ENCODE measurements around the gene GOLT1B. TPM values are rescaled to one million over a fixed set of nuclear protein-coding genes. Genes with fewer than 3 reads are reported as not detected.

Gene GOLT1B
- total RNA-seq, 1 experiment from 2014 or later = 31.4 TPM

- H3K9me3 ChIP-seq (ENCODE audit: low read depth, low read length, poor library complexity, severe bottlenecking) = no peaks in the 10 kb centered on the region
- H3K36me3 ChIP-seq (ENCODE audit: insufficient read depth, low read length, poor library complexity, severe bottlenecking) = no peaks in the 10 kb centered on the region
- intact Hi-C loops (cut with micrococcal nuclease; ENCODE audit: unreplicated experiment) = no loop called here
- ChIA-PET POLR2A (ENCODE audit: low non-redundant PET) (no interaction called here), CTCF (no interaction called here)
- H3K4me3 ChIP-seq (ENCODE audit: low read depth, low read length, poor library complexity, severe bottlenecking) = no peak overlapping the region
- no TSS peak for BruUV-seq (replicated peaks)
- TF ChIP-seq CTCF (conservative IDR thresholded peaks at IDR 0.05; ENCODE audit: low read depth, low read length) (no peak), EZH2 (IDR thresholded peaks at IDR 0.05; ENCODE audit: borderline replicate concordance, low read depth, low read length, poor library complexity, severe bottlenecking) (no peak)
- H3K4me1 ChIP-seq (ENCODE audit: insufficient read depth, low read length, poor library complexity, severe bottlenecking) = no peaks in the 10 kb centered on the region
- H3K27ac ChIP-seq (ENCODE audit: low read depth, low read length, poor library complexity, severe bottlenecking) = no peak overlapping the region
- no peak for DNase-seq (ENCODE audit: low spot score)
- H3K27me3 ChIP-seq (replicated peaks; ENCODE audit: insufficient read depth, low read depth, low read length, poor library complexity) = peaks cover 25% of the 10 kb centered on the region
These were observed 36.6 kb downstream of the GOLT1B start for GRCh38 chr12:21538061-21538653.

- intact Hi-C loops (cut with micrococcal nuclease; ENCODE audit: unreplicated experiment) = no loop called here
- POLR2A ChIA-PET (ENCODE audit: low non-redundant PET) = no interaction called here
These were observed 38.2 kb downstream of the GOLT1B start for GRCh38 chr12:21539797-21540196.

GRCh38 chr12:21541773-21542172 lies 40.2 kb downstream of the GOLT1B start:
- no peak for TF ChIP-seq CTCF (conservative IDR thresholded peaks at IDR 0.05; ENCODE audit: low read depth, low read length)
- TF ChIP-seq EZH2 (IDR thresholded peaks at IDR 0.05; ENCODE audit: borderline replicate concordance, low read depth, low read length, poor library complexity, severe bottlenecking) = no peak
- ChIA-PET CTCF (no interaction called here), POLR2A (ENCODE audit: low non-redundant PET) (no interaction called here)
- no peak for DNase-seq (ENCODE audit: low spot score)
- Histone ChIP-seq H3K27me3 (replicated peaks; ENCODE audit: insufficient read depth, low read depth, low read length, poor library complexity) (peaks cover 27% of the 10 kb centered on the region), H3K9me3 (ENCODE audit: low read depth, low read length, poor library complexity, severe bottlenecking) (no peaks in the 10 kb centered on the region), H3K4me3 (ENCODE audit: low read depth, low read length, poor library complexity, severe bottlenecking) (no peak overlapping the region), H3K4me1 (ENCODE audit: insufficient read depth, low read length, poor library complexity, severe bottlenecking) (no peaks in the 10 kb centered on the region), H3K27ac (ENCODE audit: low read depth, low read length, poor library complexity, severe bottlenecking) (no peak overlapping the region), H3K36me3 (ENCODE audit: insufficient read depth, low read length, poor library complexity, severe bottlenecking) (no peaks in the 10 kb centered on the region)
- intact Hi-C loops (cut with micrococcal nuclease; ENCODE audit: unreplicated experiment) = no loop called here
- BruUV-seq (replicated peaks) = no TSS peak

More at GRCh38 chr12:21539797-21540196, 38.2 kb downstream of the GOLT1B start:
- H3K9me3 ChIP-seq (ENCODE audit: low read depth, low read length, poor library complexity, severe bottlenecking) = no peaks in the 10 kb centered on the region
- TF ChIP-seq EZH2 (IDR thresholded peaks at IDR 0.05; ENCODE audit: borderline replicate concordance, low read depth, low read length, poor library complexity, severe bottlenecking) (no peak), CTCF (conservative IDR thresholded peaks at IDR 0.05; ENCODE audit: low read depth, low read length) (no peak)
- no peak for DNase-seq (ENCODE audit: low spot score)
- H3K27me3 ChIP-seq (replicated peaks; ENCODE audit: insufficient read depth, low read depth, low read length, poor library complexity) = peaks cover 34% of the 10 kb centered on the region
- CTCF ChIA-PET = no interaction called here
- no TSS peak for BruUV-seq (replicated peaks)
- no peak overlapping the region for H3K4me3 ChIP-seq (ENCODE audit: low read depth, low read length, poor library complexity, severe bottlenecking)
- H3K27ac ChIP-seq (ENCODE audit: low read depth, low read length, poor library complexity, severe bottlenecking) = no peak overlapping the region
- no peaks in the 10 kb centered on the region for H3K4me1 ChIP-seq (ENCODE audit: insufficient read depth, low read length, poor library complexity, severe bottlenecking)
- no peaks in the 10 kb centered on the region for H3K36me3 ChIP-seq (ENCODE audit: insufficient read depth, low read length, poor library complexity, severe bottlenecking)

Data from A673 (cell line).